Parathyroid adenoma (tissue), 2 donors: Measurements from ENCODE around the gene MRO.

ENCODE experiments used
- H2AFZ ChIP-seq: fragments of 300-600 bp; sonication (generic); one replicate; pipeline ENCODE4 v1.7.0; 2017; ENCODE audit warnings: antibody characterized with exemption, mild to moderate bottlenecking
- H3K27ac ChIP-seq: fragments of 300-600 bp; sonication (generic); one replicate; pipeline ENCODE4 v1.7.0; 2017
- H3K27me3 ChIP-seq: fragments of 300-600 bp; sonication (generic); one replicate; pipeline ENCODE4 v1.7.0; 2017; ENCODE audit warnings: low read length; ENCODE audit not compliant: control insufficient read depth, insufficient read depth
- H3K36me3 ChIP-seq: fragments of 300-600 bp; sonication (generic); one replicate; pipeline ENCODE4 v1.7.0; 2017; ENCODE audit warnings: low read length; ENCODE audit not compliant: control insufficient read depth, insufficient read depth
- H3K4me1 ChIP-seq: fragments of 300-600 bp; sonication (generic); one replicate; pipeline ENCODE4 v1.7.0; 2017; ENCODE audit warnings: control low read depth
- H3K4me2 ChIP-seq: fragments of 300-600 bp; sonication (generic); one replicate; pipeline ENCODE4 v1.7.0; 2017; ENCODE audit warnings: low read length
- H3K4me3 ChIP-seq: fragments of 300-600 bp; sonication (generic); one replicate; pipeline ENCODE4 v1.7.0; 2017; ENCODE audit warnings: low read depth, low read length
- H3K79me2 ChIP-seq: fragments of 300-600 bp; sonication (generic); one replicate; pipeline ENCODE4 v1.7.0; 2017; ENCODE audit warnings: control low read depth
- H3K9ac ChIP-seq: fragments of 300-600 bp; sonication (generic); one replicate; pipeline ENCODE4 v1.7.0; 2017; ENCODE audit warnings: mild to moderate bottlenecking
- H3K9me3 ChIP-seq: fragments of 300-600 bp; sonication (generic); one replicate; pipeline ENCODE4 v1.7.0; 2017; ENCODE audit warnings: low read length; ENCODE audit not compliant: control insufficient read depth
- TF ChIP-seq, protein P1 (sequence below): fragments of 300-600 bp; sonication (generic); IDR thresholded peaks from one replicate; pipeline ENCODE4 v1.7.0; 2017; ENCODE audit warnings: antibody characterized with exemption, mild to moderate bottlenecking
- donor health status: primary hyperparathyroidism.

MRO gene

DNA sequence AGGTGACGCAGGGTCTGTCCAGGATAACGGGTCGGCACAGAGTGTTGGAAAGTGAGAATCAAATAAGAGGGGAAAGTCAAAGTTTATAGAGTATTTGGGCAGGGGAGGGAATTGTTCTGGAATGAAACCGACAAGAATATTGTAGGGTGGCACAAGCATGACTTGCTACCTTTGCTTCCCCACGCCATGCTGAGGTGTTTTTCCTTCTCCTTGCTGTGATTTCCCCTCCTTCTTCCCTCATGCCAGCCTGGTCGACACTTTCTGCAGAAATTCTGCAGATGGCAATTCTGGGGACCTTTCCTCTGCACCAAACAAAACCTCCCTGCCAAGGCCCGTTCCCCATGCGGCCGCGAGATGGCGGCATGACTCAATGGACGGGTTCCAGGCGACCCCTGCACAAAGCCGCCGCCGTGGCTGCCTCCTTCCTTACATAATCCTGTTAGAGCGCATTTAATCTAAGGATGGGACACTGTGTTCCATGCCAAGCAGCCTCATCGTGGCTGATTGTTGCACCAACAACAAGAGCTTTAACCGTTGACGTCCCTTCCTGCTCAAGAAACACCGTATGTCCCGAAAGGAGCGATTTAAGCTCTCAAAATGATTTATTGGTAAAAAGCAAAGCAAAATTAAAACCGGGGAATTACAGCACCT is at the start of gene MRO:
TSS of gene MRO (minus strand) at position 289 of the 651 bp plus-strand sequence. CDS start 10,616 bp downstream, outside the sequence.
- H3K4me2 ChIP-seq: peak within 1 kb of the TSS; percentile 70
- peaks cover 52% of the 10 kb centered on the region for H3K4me1 ChIP-seq
- peak within 1 kb of the TSS; percentile 38 for H3K4me3 ChIP-seq
- H3K79me2 ChIP-seq: no peaks in the 10 kb centered on the region
- H3K36me3 ChIP-seq: no peaks in the 10 kb centered on the region
- H3K27ac ChIP-seq: peak within 1 kb of the TSS; percentile 87
- no peaks in the 10 kb centered on the region for H3K27me3 ChIP-seq
- TF ChIP-seq, protein P1, sequence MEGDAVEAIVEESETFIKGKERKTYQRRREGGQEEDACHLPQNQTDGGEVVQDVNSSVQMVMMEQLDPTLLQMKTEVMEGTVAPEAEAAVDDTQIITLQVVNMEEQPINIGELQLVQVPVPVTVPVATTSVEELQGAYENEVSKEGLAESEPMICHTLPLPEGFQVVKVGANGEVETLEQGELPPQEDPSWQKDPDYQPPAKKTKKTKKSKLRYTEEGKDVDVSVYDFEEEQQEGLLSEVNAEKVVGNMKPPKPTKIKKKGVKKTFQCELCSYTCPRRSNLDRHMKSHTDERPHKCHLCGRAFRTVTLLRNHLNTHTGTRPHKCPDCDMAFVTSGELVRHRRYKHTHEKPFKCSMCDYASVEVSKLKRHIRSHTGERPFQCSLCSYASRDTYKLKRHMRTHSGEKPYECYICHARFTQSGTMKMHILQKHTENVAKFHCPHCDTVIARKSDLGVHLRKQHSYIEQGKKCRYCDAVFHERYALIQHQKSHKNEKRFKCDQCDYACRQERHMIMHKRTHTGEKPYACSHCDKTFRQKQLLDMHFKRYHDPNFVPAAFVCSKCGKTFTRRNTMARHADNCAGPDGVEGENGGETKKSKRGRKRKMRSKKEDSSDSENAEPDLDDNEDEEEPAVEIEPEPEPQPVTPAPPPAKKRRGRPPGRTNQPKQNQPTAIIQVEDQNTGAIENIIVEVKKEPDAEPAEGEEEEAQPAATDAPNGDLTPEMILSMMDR: peak; percentile 94
- H3K9ac ChIP-seq: no peak within 1 kb of the TSS
- peak within 1 kb of the TSS; percentile 71 for H2AFZ ChIP-seq
- no peaks in the 10 kb centered on the region for H3K9me3 ChIP-seq

DNA sequence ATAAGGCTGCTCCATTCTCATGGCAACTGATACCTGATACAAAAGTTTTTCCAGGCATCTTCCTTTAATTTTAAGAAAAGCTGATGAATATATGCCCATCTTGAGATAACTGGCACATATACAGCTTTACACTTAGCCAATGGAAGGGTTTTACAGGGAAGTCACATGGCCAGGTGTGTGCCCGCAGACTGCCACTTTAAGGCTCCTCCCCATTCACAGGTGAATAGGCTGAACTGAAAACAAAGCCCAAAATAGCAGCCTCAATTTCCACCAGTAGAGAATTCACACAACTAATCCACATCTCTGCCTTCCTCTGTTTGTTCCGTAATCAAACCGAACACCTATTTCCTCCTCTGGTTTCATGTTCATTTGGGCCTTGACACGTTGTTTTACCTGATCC is 49.3 kb upstream of the MRO start:
- Histone ChIP-seq H3K27me3 (no peaks in the 10 kb centered on the region), H3K36me3 (no peaks in the 10 kb centered on the region), H3K4me1 (peaks cover 9% of the 10 kb centered on the region), H2AFZ (peak overlapping the region; percentile 99), H3K9me3 (no peaks in the 10 kb centered on the region), H3K9ac (no peak overlapping the region), H3K4me3 (no peak overlapping the region), H3K4me2 (peak overlapping the region; percentile 3), H3K27ac (peak overlapping the region; percentile 89), H3K79me2 (no peaks in the 10 kb centered on the region)
- TF ChIP-seq, protein P1: no peak

DNA sequence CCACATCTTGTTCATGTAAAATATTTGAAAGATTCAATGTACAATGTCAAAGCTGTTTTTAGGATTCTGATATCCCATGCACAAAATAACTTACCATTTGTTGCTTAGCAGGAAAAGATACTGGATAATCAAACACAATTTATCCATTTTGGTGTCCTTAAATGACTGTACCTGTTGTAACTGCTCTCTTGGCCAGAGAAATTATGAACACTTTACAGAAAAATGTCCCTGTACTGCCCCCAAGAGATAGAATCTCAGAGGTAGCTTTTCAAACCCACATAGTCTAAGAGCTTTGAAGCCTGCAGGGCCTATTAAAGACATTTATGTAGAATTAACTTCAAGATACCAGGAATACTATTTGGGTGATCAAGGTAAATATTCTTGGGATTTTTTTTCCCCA is 46.9 kb upstream of the MRO start:
- Histone ChIP-seq H3K27me3 (no peaks in the 10 kb centered on the region), H3K4me3 (no peak overlapping the region), H3K27ac (no peak overlapping the region), H3K4me1 (peaks cover 15% of the 10 kb centered on the region), H3K36me3 (no peaks in the 10 kb centered on the region), H3K79me2 (no peaks in the 10 kb centered on the region), H2AFZ (no peak overlapping the region), H3K9ac (no peak overlapping the region), H3K9me3 (no peaks in the 10 kb centered on the region), H3K4me2 (no peak overlapping the region)
- TF ChIP-seq, protein P1: peak; percentile 50

DNA sequence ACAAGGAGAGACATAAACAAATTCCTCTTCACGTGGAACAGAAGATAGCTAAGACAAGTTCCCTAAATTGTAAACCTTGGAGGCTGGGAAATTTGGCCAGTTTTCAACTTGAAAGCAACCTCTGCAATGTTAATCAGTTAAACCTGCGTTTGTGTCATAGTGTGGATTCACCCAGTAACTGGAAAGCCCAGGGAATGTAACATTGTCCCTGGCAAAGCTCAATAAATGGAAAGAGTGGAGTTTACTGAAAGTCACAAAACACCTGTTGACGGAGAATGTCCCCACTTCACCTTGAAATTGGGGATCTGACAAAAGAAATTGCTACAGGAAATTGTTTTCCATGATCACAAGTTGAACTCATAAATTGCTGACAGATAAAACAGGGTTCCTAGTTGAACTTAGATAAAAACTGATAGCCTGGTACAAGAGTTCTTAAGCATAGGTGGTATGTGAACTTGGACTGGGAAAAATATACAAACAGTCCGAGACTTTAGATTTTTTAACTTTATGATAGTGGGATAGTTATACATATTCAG is 44.1 kb upstream of the MRO start:
- Histone ChIP-seq H3K4me3 (no peak overlapping the region), H3K9me3 (no peaks in the 10 kb centered on the region), H3K79me2 (no peaks in the 10 kb centered on the region), H3K27ac (no peak overlapping the region), H3K27me3 (no peaks in the 10 kb centered on the region), H3K4me2 (no peak overlapping the region), H2AFZ (no peak overlapping the region), H3K36me3 (no peaks in the 10 kb centered on the region), H3K4me1 (peaks cover 6% of the 10 kb centered on the region), H3K9ac (no peak overlapping the region)
- TF ChIP-seq, protein P1: no peak

DNA sequence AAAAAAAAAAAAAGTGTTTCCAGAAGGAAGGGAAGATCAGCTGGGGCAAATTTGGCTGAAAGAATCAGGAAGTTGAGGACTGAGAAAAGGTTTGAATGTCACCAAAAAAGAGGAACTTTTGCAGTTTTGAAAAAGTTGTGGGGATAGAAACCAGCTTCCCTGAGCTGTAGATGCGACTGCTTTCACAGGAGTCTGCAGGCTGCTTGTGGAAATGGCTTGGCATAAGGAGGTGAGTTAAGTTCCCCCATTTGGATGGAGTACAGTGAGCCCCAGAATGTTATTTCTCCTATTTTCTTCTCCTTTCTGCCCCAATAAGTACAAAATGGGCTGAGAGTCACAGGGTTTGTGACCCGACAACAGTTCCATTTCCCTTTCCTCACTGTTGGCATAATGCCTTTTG is 42.6 kb upstream of the MRO start:
- no peak overlapping the region for H2AFZ ChIP-seq
- H3K27me3 ChIP-seq: no peaks in the 10 kb centered on the region
- H3K4me1 ChIP-seq: peaks cover 6% of the 10 kb centered on the region
- no peaks in the 10 kb centered on the region for H3K9me3 ChIP-seq
- no peak overlapping the region for H3K4me2 ChIP-seq
- H3K79me2 ChIP-seq: no peaks in the 10 kb centered on the region
- no peak overlapping the region for H3K27ac ChIP-seq
- no peaks in the 10 kb centered on the region for H3K36me3 ChIP-seq
- TF ChIP-seq, protein P1: no peak
- H3K9ac ChIP-seq: no peak overlapping the region
- H3K4me3 ChIP-seq: no peak overlapping the region
